H9 (cell line): ENCODE data around the gene SH3GL2. TPM values are rescaled to one million over a fixed set of nuclear protein-coding genes. Genes with fewer than 3 reads are reported as not detected.

Source experiments
- DNase-seq: peaks from one replicate; pipeline ENCODE4 v3.0.0-alpha.2; 2017
- H2AFZ ChIP-seq: one replicate; pipeline ENCODE4 v1.6.1; 2013; ENCODE audit warnings: mild to moderate bottlenecking, low read length, control low read depth, moderate library complexity
- H2AK5ac ChIP-seq: 2 replicates; pipeline ENCODE4 v1.6.1; 2013; ENCODE audit warnings: low read length, control low read depth, mixed read lengths; ENCODE audit not compliant: insufficient read length
- H2BK120ac ChIP-seq: one replicate; pipeline ENCODE4 v1.6.1; 2013; ENCODE audit warnings: low read depth, mild to moderate bottlenecking, low read length, control low read depth, inconsistent platforms; ENCODE audit not compliant: poor library complexity, severe bottlenecking
- H2BK12ac ChIP-seq: 2 replicates; pipeline ENCODE4 v1.6.1; 2013; ENCODE audit warnings: low read length, control low read depth, mixed read lengths, low read depth; ENCODE audit not compliant: insufficient read length
- H2BK15ac ChIP-seq: 2 replicates; pipeline ENCODE4 v1.6.1; 2013; ENCODE audit warnings: low read depth, low read length, control low read depth
- H2BK20ac ChIP-seq: one replicate; pipeline ENCODE4 v1.6.1; 2013; ENCODE audit warnings: low read depth, mild to moderate bottlenecking, low read length, control low read depth, inconsistent platforms; ENCODE audit not compliant: poor library complexity, severe bottlenecking
- H2BK5ac ChIP-seq: 2 replicates; pipeline ENCODE4 v1.6.1; 2013; ENCODE audit warnings: low read length, control low read depth, mixed read lengths; ENCODE audit not compliant: insufficient read length
- H3K14ac ChIP-seq: 2 replicates; pipeline ENCODE4 v1.6.1; 2013; ENCODE audit warnings: low read length, control low read depth; ENCODE audit not compliant: insufficient read depth
- H3K18ac ChIP-seq: 2 replicates; pipeline ENCODE4 v1.6.1; 2013; ENCODE audit warnings: low read depth, mild to moderate bottlenecking, mixed read lengths, low read length, control low read depth; ENCODE audit not compliant: insufficient read length
- H3K23ac ChIP-seq: 2 replicates; pipeline ENCODE4 v1.6.1; 2013; ENCODE audit warnings: low read length, control low read depth, mixed read lengths, low read depth; ENCODE audit not compliant: insufficient read length
- H3K23me2 ChIP-seq: 2 replicates; pipeline ENCODE4 v1.6.1; 2013; ENCODE audit warnings: low read depth, mild to moderate bottlenecking, mixed read lengths, low read length, control low read depth; ENCODE audit not compliant: insufficient read length, poor library complexity, severe bottlenecking
- H3K27ac ChIP-seq: 2 replicates; pipeline ENCODE4 v1.5.1; 2013; ENCODE audit warnings: low read length, control low read depth, mixed read lengths, low read depth; ENCODE audit not compliant: insufficient read length
- H3K27me3 ChIP-seq: 2 replicates; pipeline ENCODE4 v1.6.1; 2013; ENCODE audit warnings: low read length, control low read depth, inconsistent platforms; ENCODE audit not compliant: insufficient read depth
- H3K4ac ChIP-seq: 2 replicates; pipeline ENCODE4 v1.6.1; 2013; ENCODE audit warnings: low read depth, mild to moderate bottlenecking, control low read depth, inconsistent platforms, low read length, moderate library complexity
- H3K4me1 ChIP-seq: 2 replicates; pipeline ENCODE4 v1.6.1; 2013; ENCODE audit warnings: low read length, control low read depth, inconsistent platforms; ENCODE audit not compliant: insufficient read depth
- H3K4me2 ChIP-seq: 2 replicates; pipeline ENCODE4 v1.6.1; 2013; ENCODE audit warnings: low read length, control low read depth, mixed read lengths; ENCODE audit not compliant: insufficient read length, insufficient read depth
- H3K56ac ChIP-seq: 2 replicates; pipeline ENCODE4 v1.6.1; 2013; ENCODE audit warnings: low read depth, mild to moderate bottlenecking, mixed read lengths, low read length, control low read depth; ENCODE audit not compliant: insufficient read length
- H3K79me1 ChIP-seq: 2 replicates; pipeline ENCODE4 v1.6.1; 2013; ENCODE audit warnings: low read depth, mild to moderate bottlenecking, moderate library complexity, low read length, control low read depth, inconsistent platforms; ENCODE audit not compliant: insufficient read depth, poor library complexity, severe bottlenecking
- H3K79me2 ChIP-seq: 2 replicates; pipeline ENCODE4 v1.6.1; 2013; ENCODE audit warnings: low read length, control low read depth, inconsistent platforms; ENCODE audit not compliant: insufficient read depth
- H3K9ac ChIP-seq: 2 replicates; pipeline ENCODE4 v1.6.1; 2013; ENCODE audit warnings: low read length, control low read depth, mixed read lengths; ENCODE audit not compliant: insufficient read length; ENCODE audit errors: extremely low read depth
- H3K9me3 ChIP-seq: one replicate; pipeline ENCODE4 v1.6.1; 2013; ENCODE audit warnings: low read depth, low read length, inconsistent platforms; ENCODE audit not compliant: control insufficient read depth
- H3T11ph ChIP-seq: one replicate; pipeline ENCODE4 v1.6.1; 2013; ENCODE audit warnings: mild to moderate bottlenecking, low read length, control low read depth, inconsistent platforms
- H4K20me1 ChIP-seq: one replicate; pipeline ENCODE4 v1.6.1; 2013; ENCODE audit not compliant: control insufficient read depth, insufficient read length, insufficient read depth
- H4K5ac ChIP-seq: 2 replicates; pipeline ENCODE4 v1.6.1; 2013; ENCODE audit warnings: low read depth, mild to moderate bottlenecking, mixed read lengths, low read length, control low read depth; ENCODE audit not compliant: insufficient read length
- H4K8ac ChIP-seq: replicated peaks from 2 replicates; pipeline ENCODE4 v1.6.1; 2013; ENCODE audit warnings: low read length, control low read depth, mixed read lengths, low read depth; ENCODE audit not compliant: insufficient read length
- H4K91ac ChIP-seq: 2 replicates; pipeline ENCODE4 v1.6.1; 2013; ENCODE audit warnings: low read depth, mild to moderate bottlenecking, moderate library complexity, mixed read lengths, low read length, control low read depth; ENCODE audit not compliant: insufficient read length
- H3K27ac Mint-ChIP-seq, 3 experiments: 2 replicates in 2 of 3; 3 replicates in 1 of 3; pipeline ENCODE4 v1.8.0; 2020 to 2021; ENCODE audit warnings: mixed read lengths in 3 of 3, mild to moderate bottlenecking in 1 of 3, moderate library complexity in 1 of 3
- H3K27me3 Mint-ChIP-seq: 2 replicates; pipeline ENCODE4 v1.8.0; 2021; ENCODE audit warnings: low read depth, mild to moderate bottlenecking, moderate library complexity, mixed read lengths
- H3K36me3 Mint-ChIP-seq, 3 experiments: 2 replicates in 2 of 3; 3 replicates in 1 of 3; pipeline ENCODE4 v1.8.0; 2020 to 2021; ENCODE audit warnings: low read depth in 3 of 3, mixed read lengths in 3 of 3; ENCODE audit not compliant: insufficient read depth in 1 of 3
- H3K4me1 Mint-ChIP-seq, 2 experiments: 2 replicates each; pipeline ENCODE4 v1.8.0; 2020; ENCODE audit warnings: mixed read lengths in 2 of 2
- H3K4me3 Mint-ChIP-seq, 2 experiments: 2 replicates in 1 of 2; 3 replicates in 1 of 2; pipeline ENCODE4 v1.8.0; 2020 to 2021; ENCODE audit warnings: mild to moderate bottlenecking in 2 of 2, mixed read lengths in 2 of 2, moderate library complexity in 1 of 2
- H3K9me3 Mint-ChIP-seq, 2 experiments: 2 replicates in 1 of 2; 3 replicates in 1 of 2; pipeline ENCODE4 v1.8.0; 2020; ENCODE audit warnings: mild to moderate bottlenecking in 2 of 2, mixed read lengths in 2 of 2, moderate library complexity in 1 of 2
- WGBS: extraction: QIAGEN DNeasy Blood & Tissue Kit; methylation state at CpG from one replicate; pipeline ENCODE4 v1.1.7; 2013; ENCODE audit warnings: missing lambda C conversion rate, low lambda C conversion rate, mixed read lengths; ENCODE audit not compliant: insufficient read length; ENCODE audit errors: extremely low coverage; 5-methylcytosine and 5-hydroxymethylcytosine counted together
- total RNA-seq: library from RNA; stranded (reverse); gene quantifications from 2 replicates; pipeline ENCODE4 v1.2.1, GENCODE V29; 2021
- TF ChIP-seq, protein P1 (sequence below): fragments of 200-600 bp; sonication (generic); conservative IDR thresholded peaks from 3 replicates; pipeline ENCODE4 v1.8.0; 2021; ENCODE audit warnings: antibody characterized with exemption, mild to moderate bottlenecking

Gene SH3GL2
- total RNA-seq, 1 experiment from 2014 or later: 6.5 TPM

DNA sequence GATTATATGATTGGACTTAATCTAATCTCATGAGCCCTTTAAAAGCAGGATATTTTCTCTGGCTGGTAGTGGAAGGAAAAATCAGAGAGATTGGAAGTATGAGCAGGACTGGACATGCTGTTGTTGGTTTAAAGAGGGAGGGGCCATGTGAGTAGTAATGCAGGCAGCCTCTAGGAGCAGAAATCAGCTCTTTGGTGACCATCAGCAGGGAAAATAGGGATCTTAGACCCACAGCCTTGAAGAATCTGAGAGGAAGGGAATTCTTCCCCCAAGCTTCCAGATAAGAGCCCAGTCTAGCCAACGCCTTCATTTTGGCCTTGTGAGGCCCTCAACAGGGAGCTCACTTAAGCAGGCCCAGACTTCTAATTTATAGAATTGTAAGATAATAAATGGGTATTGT lies 9.5 kb downstream of the SH3GL2 start:
- H3K23me2 ChIP-seq: no peaks in the 10 kb centered on the region
- Mint-ChIP-seq H3K27me3 (no peaks in the 10 kb centered on the region), H3K27ac (no peak overlapping the region), H3K4me3 (no peak overlapping the region), H3K36me3 (no peaks in the 10 kb centered on the region), H3K4me1 (peaks cover 14 to 15% of the 10 kb centered on the region in 2 experiments), H3K9me3 (no peaks in the 10 kb centered on the region)
- H3K4me1 ChIP-seq: peaks cover 2% of the 10 kb centered on the region; the same call in 1 of the 2 replicates
- H2BK15ac ChIP-seq: no peak overlapping the region
- no peak overlapping the region for H3K14ac ChIP-seq
- H4K8ac ChIP-seq: no peak overlapping the region
- no peaks in the 10 kb centered on the region for H3K9me3 ChIP-seq
- no peak overlapping the region for H4K91ac ChIP-seq
- H3K79me1 ChIP-seq: peaks cover 6% of the 10 kb centered on the region
- no peak overlapping the region for H3K18ac ChIP-seq
- H4K20me1 ChIP-seq: no peaks in the 10 kb centered on the region
- H2BK12ac ChIP-seq: no peak overlapping the region
- no peak overlapping the region for H2BK120ac ChIP-seq
- H4K5ac ChIP-seq: no peak overlapping the region
- no CpG with 5 or more reads among the region's 1 CpG for WGBS
- no peaks in the 10 kb centered on the region for H3K27me3 ChIP-seq
- no peak overlapping the region for H3K23ac ChIP-seq
- H3K4me2 ChIP-seq: no peak overlapping the region
- H3K27ac ChIP-seq: no peak overlapping the region
- no peak overlapping the region for H2AK5ac ChIP-seq
- TF ChIP-seq, protein P1, sequence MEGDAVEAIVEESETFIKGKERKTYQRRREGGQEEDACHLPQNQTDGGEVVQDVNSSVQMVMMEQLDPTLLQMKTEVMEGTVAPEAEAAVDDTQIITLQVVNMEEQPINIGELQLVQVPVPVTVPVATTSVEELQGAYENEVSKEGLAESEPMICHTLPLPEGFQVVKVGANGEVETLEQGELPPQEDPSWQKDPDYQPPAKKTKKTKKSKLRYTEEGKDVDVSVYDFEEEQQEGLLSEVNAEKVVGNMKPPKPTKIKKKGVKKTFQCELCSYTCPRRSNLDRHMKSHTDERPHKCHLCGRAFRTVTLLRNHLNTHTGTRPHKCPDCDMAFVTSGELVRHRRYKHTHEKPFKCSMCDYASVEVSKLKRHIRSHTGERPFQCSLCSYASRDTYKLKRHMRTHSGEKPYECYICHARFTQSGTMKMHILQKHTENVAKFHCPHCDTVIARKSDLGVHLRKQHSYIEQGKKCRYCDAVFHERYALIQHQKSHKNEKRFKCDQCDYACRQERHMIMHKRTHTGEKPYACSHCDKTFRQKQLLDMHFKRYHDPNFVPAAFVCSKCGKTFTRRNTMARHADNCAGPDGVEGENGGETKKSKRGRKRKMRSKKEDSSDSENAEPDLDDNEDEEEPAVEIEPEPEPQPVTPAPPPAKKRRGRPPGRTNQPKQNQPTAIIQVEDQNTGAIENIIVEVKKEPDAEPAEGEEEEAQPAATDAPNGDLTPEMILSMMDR: no peak
- no peak overlapping the region for H2BK5ac ChIP-seq
- no peak overlapping the region for H3K4ac ChIP-seq
- H2AFZ ChIP-seq: no peak overlapping the region
- no peak overlapping the region for H3T11ph ChIP-seq
- H3K9ac ChIP-seq: no peak overlapping the region
- no peak overlapping the region for H2BK20ac ChIP-seq
- DNase-seq: no peak
- H3K79me2 ChIP-seq: no peaks in the 10 kb centered on the region
- H3K56ac ChIP-seq: no peak overlapping the region
